ENCODE measurements around the gene EEFSEC. TPM values are rescaled to one million over a fixed set of nuclear protein-coding genes. Genes with fewer than 3 reads are reported as not detected.

The EEFSEC gene
- total RNA-seq, 4 donors from 2014 or later: 25.1 to 43.5 (median 29.5) TPM

DNA sequence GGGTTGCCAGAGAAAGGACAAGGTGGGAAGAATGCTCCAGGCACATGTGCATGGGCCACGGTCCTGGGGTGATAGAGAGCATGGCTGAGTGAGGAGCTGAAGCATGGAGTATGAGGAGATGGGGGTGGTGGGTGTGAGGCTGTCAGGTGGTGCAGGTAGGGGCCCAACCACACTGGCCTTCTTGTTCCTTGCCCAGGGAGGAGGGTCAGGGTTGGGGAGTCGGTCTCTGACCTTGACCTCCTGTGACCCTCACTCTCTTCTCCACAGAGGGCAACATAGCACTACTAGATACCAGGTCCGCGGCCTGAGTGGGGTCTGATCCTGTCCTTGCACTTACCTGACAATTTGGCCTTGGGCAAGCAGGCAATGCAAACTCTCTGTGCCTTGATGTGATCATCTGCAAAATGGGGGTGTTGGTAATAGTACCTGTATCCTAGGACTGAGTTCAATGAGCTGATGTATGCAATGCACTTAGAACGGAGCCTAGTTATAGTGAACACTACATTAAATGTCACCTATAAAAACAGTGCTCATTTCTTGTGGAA, 75.2 kb downstream of the EEFSEC start:
- Histone ChIP-seq H3K27me3 (no peaks in the 10 kb centered on the region), H3K4me1 (peaks cover 0 to 55% (median 6%) of the 10 kb centered on the region in 4 donors), H3K36me3 (no peaks in the 10 kb centered on the region), H3K27ac (peak overlapping the region in 1 of 4 donors; percentile 72), H3K9me3 (no peaks in the 10 kb centered on the region), H3K4me3 (no peak overlapping the region)
- WGBS, 2 donors: 88 to 94% methylated on average over 3 to 5 of the region's 5 CpGs
- no peak for TF ChIP-seq POLR2A (IDR thresholded peaks at IDR 0.05)
- no peak for TF ChIP-seq EP300 (IDR thresholded peaks at IDR 0.05)
- TF ChIP-seq, protein P1, sequence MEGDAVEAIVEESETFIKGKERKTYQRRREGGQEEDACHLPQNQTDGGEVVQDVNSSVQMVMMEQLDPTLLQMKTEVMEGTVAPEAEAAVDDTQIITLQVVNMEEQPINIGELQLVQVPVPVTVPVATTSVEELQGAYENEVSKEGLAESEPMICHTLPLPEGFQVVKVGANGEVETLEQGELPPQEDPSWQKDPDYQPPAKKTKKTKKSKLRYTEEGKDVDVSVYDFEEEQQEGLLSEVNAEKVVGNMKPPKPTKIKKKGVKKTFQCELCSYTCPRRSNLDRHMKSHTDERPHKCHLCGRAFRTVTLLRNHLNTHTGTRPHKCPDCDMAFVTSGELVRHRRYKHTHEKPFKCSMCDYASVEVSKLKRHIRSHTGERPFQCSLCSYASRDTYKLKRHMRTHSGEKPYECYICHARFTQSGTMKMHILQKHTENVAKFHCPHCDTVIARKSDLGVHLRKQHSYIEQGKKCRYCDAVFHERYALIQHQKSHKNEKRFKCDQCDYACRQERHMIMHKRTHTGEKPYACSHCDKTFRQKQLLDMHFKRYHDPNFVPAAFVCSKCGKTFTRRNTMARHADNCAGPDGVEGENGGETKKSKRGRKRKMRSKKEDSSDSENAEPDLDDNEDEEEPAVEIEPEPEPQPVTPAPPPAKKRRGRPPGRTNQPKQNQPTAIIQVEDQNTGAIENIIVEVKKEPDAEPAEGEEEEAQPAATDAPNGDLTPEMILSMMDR (IDR thresholded peaks at IDR 0.05): no peak
- DNase-seq (ENCODE audit: low spot score in 2 of 2): no peak

GRCh38 chr3:128229106-128229857, 76.0 kb downstream of the EEFSEC start:
- TF ChIP-seq POLR2A (IDR thresholded peaks at IDR 0.05): no peak
- TF ChIP-seq EP300 (IDR thresholded peaks at IDR 0.05): no peak
- TF ChIP-seq, protein P1 (IDR thresholded peaks at IDR 0.05): no peak
- peak overlapping the region; percentile 38 to 81 (median 64) for H3K27ac ChIP-seq
- no peaks in the 10 kb centered on the region for H3K36me3 ChIP-seq
- no peak overlapping the region for H3K4me3 ChIP-seq
- no peaks in the 10 kb centered on the region for H3K9me3 ChIP-seq
- no peak for DNase-seq (ENCODE audit: low spot score in 2 of 2)
- no peaks in the 10 kb centered on the region for H3K27me3 ChIP-seq
- H3K4me1 ChIP-seq: peaks cover 0 to 55% (median 6%) of the 10 kb centered on the region in 4 donors
- 40 to 41% methylated on average over 11 of the region's 11 CpGs for WGBS, 2 donors

DNA sequence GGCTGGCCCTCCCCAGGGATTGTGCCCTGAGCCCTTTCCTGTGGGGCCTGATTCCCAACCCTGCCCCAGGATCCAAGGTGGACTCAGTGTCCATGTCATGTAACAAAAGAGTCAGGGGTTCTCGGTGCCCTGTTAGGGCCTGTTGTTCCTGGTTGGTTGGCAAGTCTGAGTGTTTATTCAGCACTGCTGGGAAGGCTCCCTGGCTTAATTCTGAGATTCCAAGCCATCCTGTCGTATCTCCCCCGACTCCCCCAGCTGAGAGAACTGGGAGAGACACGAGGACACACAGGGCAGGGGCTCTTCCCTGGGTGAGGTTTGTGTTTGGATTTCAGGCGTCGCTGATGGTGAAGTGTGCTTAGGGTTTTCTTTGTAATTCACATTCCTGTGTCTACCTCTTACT, 78.3 kb downstream of the EEFSEC start:
- Histone ChIP-seq H3K4me1 (peaks cover 0 to 46% (median 6%) of the 10 kb centered on the region in 4 donors), H3K36me3 (no peaks in the 10 kb centered on the region), H3K27me3 (no peaks in the 10 kb centered on the region), H3K27ac (no peak overlapping the region), H3K4me3 (no peak overlapping the region), H3K9me3 (no peaks in the 10 kb centered on the region)
- 55 to 61% methylated on average over 5 to 6 of the region's 6 CpGs for WGBS, 2 donors
- no peak for DNase-seq (ENCODE audit: low spot score in 2 of 2)
- TF ChIP-seq POLR2A (IDR thresholded peaks at IDR 0.05) (no peak), EP300 (IDR thresholded peaks at IDR 0.05) (no peak)
- TF ChIP-seq, protein P1 (IDR thresholded peaks at IDR 0.05): no peak

DNA sequence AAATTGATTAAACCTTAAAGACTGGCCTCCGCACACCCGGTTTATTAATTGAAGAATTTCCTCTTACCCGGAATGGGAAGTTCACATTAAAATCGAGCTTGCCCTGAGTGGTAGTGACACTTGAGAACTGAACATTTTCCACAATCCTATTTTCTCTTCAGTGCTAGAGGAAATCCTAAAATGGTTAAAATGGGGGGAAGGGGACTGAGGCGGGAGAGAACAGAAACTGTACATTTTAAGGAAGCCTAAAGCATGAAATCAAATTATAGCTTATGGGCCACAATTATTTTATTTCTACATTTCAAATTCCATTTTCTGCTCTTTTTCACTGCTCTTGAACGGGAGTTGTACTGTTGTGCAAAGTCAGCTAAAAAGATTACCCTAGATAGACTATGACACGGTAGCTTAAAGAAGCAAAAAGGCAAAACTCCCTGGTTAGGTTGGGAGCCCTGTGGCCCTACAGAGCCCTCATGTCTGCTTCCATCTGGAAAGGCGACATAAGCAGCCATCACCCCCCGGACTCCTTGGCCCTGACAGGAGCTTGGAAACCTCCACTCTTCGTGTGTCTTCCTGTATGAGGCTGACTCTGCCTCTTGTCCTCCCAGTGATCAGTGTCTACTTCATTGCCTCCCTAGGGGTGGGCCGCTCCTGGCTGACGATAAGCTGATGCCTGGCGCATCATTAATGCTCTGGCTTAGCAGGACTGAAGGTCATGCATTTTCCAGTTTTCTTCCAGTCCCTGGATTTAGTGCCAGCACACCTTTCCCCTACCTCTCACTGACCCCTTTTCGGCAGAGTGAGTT, 79.3 kb downstream of the EEFSEC start:
- no peak overlapping the region for H3K27ac ChIP-seq

More for the DNA sequence above, 79.3 kb downstream of the EEFSEC start:
- Histone ChIP-seq H3K9me3 (no peaks in the 10 kb centered on the region), H3K27me3 (no peaks in the 10 kb centered on the region), H3K4me3 (no peak overlapping the region), H3K36me3 (no peaks in the 10 kb centered on the region), H3K4me1 (peaks cover 0 to 41% (median 6%) of the 10 kb centered on the region in 4 donors)
- TF ChIP-seq, protein P1 (IDR thresholded peaks at IDR 0.05): no peak
- TF ChIP-seq EP300 (IDR thresholded peaks at IDR 0.05) (no peak), POLR2A (IDR thresholded peaks at IDR 0.05) (no peak)
- 55 to 64% methylated on average over 14 of the region's 14 CpGs for WGBS, 2 donors
- no peak for DNase-seq (ENCODE audit: low spot score in 2 of 2)
